ENCODE results near the gene GRIK2.

DNA sequence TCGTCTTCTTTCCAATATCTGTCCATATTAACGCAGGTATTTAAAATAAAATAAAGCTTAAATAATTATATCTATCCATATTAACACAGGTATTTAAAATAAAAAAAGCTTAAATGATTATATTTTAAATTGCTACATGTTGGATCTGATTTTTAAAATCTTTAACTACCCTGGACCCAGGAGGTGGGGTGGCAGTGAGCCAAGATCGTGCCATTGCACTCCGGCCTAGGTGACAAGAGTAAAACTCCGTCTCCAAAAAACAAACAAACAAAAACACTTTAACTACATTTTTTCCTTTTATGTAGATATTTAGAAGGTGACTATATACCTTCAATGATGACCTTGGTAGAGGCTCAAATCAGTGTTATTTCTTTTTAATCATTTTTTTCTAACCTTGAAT lies 211.9 kb downstream of the GRIK2 start:
- TF ChIP-seq CTCF (IDR thresholded peaks at IDR 0.05) (no peak), POLR2A (IDR thresholded peaks at IDR 0.05) (no peak), POLR2AphosphoS5 (IDR thresholded peaks at IDR 0.05) (no peak)
